K562 (cell line): ENCODE data around the gene CDC14A. TPM values are rescaled to one million over a fixed set of nuclear protein-coding genes. Genes with fewer than 3 reads are reported as not detected.

Experiments
- ATF7 ChIP-seq: fragments of 450-650 bp; IDR thresholded peaks from 2 replicates; pipeline ENCODE4 v1.7.1; 2014; ENCODE audit warnings: mild to moderate bottlenecking, moderate library complexity
- BCOR ChIP-seq: fragments of 450-650 bp; IDR thresholded peaks from 2 replicates; pipeline ENCODE4 v1.6.1; 2016
- CBX5 ChIP-seq: IDR thresholded peaks from 2 replicates; pipeline ENCODE4 v1.6.1; 2014; ENCODE audit warnings: low read depth, borderline replicate concordance
- DIDO1 ChIP-seq: fragments of 450-650 bp; IDR thresholded peaks from 2 replicates; pipeline ENCODE4 v1.6.1; 2016; ENCODE audit warnings: low read depth, missing biosample characterization, missing genetic modification characterization
- FOXA3 ChIP-seq, 2 experiments: fragments of 450-650 bp in 1 of 2; sonication (generic) in 1 of 2; formaldehyde crosslinking; IDR thresholded peaks in 1 of 2; conservative IDR thresholded peaks in 1 of 2; 2 replicates each; pipeline versions ENCODE4 v1.4.0 to v1.8.0; 2020 to 2022; ENCODE audit warnings: mild to moderate bottlenecking in 2 of 2, missing genetic modification reagents in 1 of 2
- FOXJ2 ChIP-seq: fragments of 200-800 bp; sonication (Bioruptor generic); IDR thresholded peaks from 2 replicates; pipeline ENCODE4 v1.6.1; 2016; ENCODE audit warnings: missing genetic modification characterization, missing compliant biosample characterization
- L3MBTL2 ChIP-seq: fragments of 450-650 bp; IDR thresholded peaks from 2 replicates; pipeline ENCODE4 v1.6.1; 2016; ENCODE audit warnings: mild to moderate bottlenecking, moderate library complexity
- MAFG ChIP-seq: fragments of 450-650 bp; conservative IDR thresholded peaks from 2 replicates; pipeline ENCODE4 v1.6.1; 2016; ENCODE audit warnings: missing genetic modification characterization, missing compliant biosample characterization
- NRF1 ChIP-seq, 2 experiments: fragments of 450-650 bp; IDR thresholded peaks in 1 of 2; conservative IDR thresholded peaks in 1 of 2; 2 replicates each; pipeline ENCODE4 v1.6.1; 2014; ENCODE audit warnings: mild to moderate bottlenecking in 2 of 2
- PHB ChIP-seq: fragments of 250-450 bp; sonication (Bioruptor Pico); IDR thresholded peaks from 2 replicates; pipeline ENCODE4 v1.5.0; 2021
- POLR2H ChIP-seq: IDR thresholded peaks from 2 replicates; pipeline ENCODE4 v1.6.1; 2016; ENCODE audit warnings: missing genetic modification characterization, low read depth, mild to moderate bottlenecking, control low read depth, missing compliant biosample characterization, moderate library complexity
- RAD51 ChIP-seq: fragments of 450-650 bp; IDR thresholded peaks from 2 replicates; pipeline ENCODE4 v1.7.1; 2016; ENCODE audit warnings: low read depth, mild to moderate bottlenecking, borderline replicate concordance
- RBM25 ChIP-seq: fragments of 200-400 bp; formaldehyde crosslinking; IDR thresholded peaks from 2 replicates; pipeline ENCODE4 v1.6.1; 2018; ENCODE audit warnings: low read length, low read depth, moderate library complexity; ENCODE audit not compliant: severe bottlenecking
- SMARCC2 ChIP-seq: fragments of 450-650 bp; IDR thresholded peaks from 2 replicates; pipeline ENCODE4 v1.6.1; 2017; ENCODE audit warnings: antibody characterized with exemption, moderate library complexity, mild to moderate bottlenecking, low read depth
- TAL1 ChIP-seq: fragments of 450-650 bp; IDR thresholded peaks from 2 replicates; pipeline ENCODE4 v1.6.1; 2016; ENCODE audit warnings: mild to moderate bottlenecking
- TRIM24 ChIP-seq, 2 experiments: fragments of 450-650 bp; IDR thresholded peaks; 2 replicates each; pipeline ENCODE4 v1.6.1; 2016
- ZBTB7A ChIP-seq: IDR thresholded peaks from 2 replicates; pipeline ENCODE4 v1.6.1; 2011; ENCODE audit warnings: low read depth, mild to moderate bottlenecking, low read length, moderate library complexity, borderline replicate concordance; ENCODE audit not compliant: control insufficient read depth
- ZEB2 ChIP-seq: fragments of 450-650 bp; IDR thresholded peaks from 2 replicates; pipeline ENCODE4 v1.6.1; 2016
- ZNF175 ChIP-seq: fragments of 200-800 bp; sonication (Bioruptor generic); IDR thresholded peaks from 2 replicates; pipeline ENCODE4 v1.6.1; 2016; ENCODE audit warnings: low read depth, mild to moderate bottlenecking, missing genetic modification characterization, missing compliant biosample characterization
- ZNF316 ChIP-seq: fragments of 450-650 bp; IDR thresholded peaks from 2 replicates; pipeline ENCODE4 v1.6.1; 2016
- ZNF76 ChIP-seq: fragments of 250-450 bp; sonication (Bioruptor Pico); IDR thresholded peaks from 2 replicates; pipeline ENCODE4 v1.4.0; 2020; ENCODE audit warnings: mild to moderate bottlenecking, moderate library complexity, borderline replicate concordance
- ZNF766 ChIP-seq: fragments of 200-800 bp; sonication (Bioruptor generic); conservative IDR thresholded peaks from 2 replicates; pipeline ENCODE4 v1.6.1; 2016; ENCODE audit warnings: missing genetic modification characterization, missing compliant biosample characterization
- polyA plus RNA-seq, 8 experiments: library from polyadenylated mRNA; depleted of rRNA in 4 of 8; stranded (reverse) in 5 of 8; unstranded in 3 of 8; fragments of >200 nt; fragmentation: Nextera tagmentation in 2 of 8; fragmentation: Illumina TruSeq in 1 of 8; extraction: Ambion mirVana in 2 of 8; extraction: Trizol in 1 of 8; gene quantifications; 2 replicates each; pipeline versions ENCODE4 v1.2.1 to v1.2.3, GENCODE V29; 2011 to 2014; ENCODE audit warnings: inconsistent platforms in 1 of 8, missing spikeins in 1 of 8
- total RNA-seq, 7 experiments: library from RNA; depleted of rRNA in 6 of 7; stranded (reverse); fragments of >200 nt in 6 of 7; fragmentation: Illumina TruSeq in 2 of 7; extraction: Trizol in 2 of 7; gene quantifications; 2 replicates each; pipeline versions ENCODE4 v1.2.1 to v1.2.3, GENCODE V29; 2011 to 2021; ENCODE audit warnings: low replicate concordance in 1 of 7
- TF ChIP-seq, protein P1 (sequence below), 2 experiments: fragments of 150-350 bp in 1 of 2; IDR thresholded peaks; 2 replicates each; pipeline ENCODE4 v1.6.1; 2012 to 2016; ENCODE audit warnings: low read depth in 2 of 2, low read length in 2 of 2, mild to moderate bottlenecking in 1 of 2, moderate library complexity in 1 of 2
- TF ChIP-seq, protein P2 (sequence below), 2 experiments: fragments of 450-650 bp in 1 of 2; sonication (generic) in 1 of 2; formaldehyde crosslinking in 1 of 2; IDR thresholded peaks in 1 of 2; conservative IDR thresholded peaks in 1 of 2; 2 replicates each; pipeline versions ENCODE4 v1.6.1 to v1.8.1; 2016 to 2023; ENCODE audit warnings: mild to moderate bottlenecking in 2 of 2, moderate library complexity in 2 of 2, inconsistent platforms in 1 of 2, missing genetic modification reagents in 1 of 2
- TF ChIP-seq, protein P3 (sequence below): fragments of 450-650 bp; conservative IDR thresholded peaks from 2 replicates; pipeline ENCODE4 v1.6.1; 2016; ENCODE audit warnings: missing genetic modification characterization, low read depth, mild to moderate bottlenecking, missing compliant biosample characterization, moderate library complexity

Gene CDC14A
- total and polyA plus RNA-seq, 9 of the 15 experiments (the other 6 are each of a cell fraction or from before 2014, with no cell fraction given): 17.0 to 74.3 (median 33.4) TPM

DNA sequence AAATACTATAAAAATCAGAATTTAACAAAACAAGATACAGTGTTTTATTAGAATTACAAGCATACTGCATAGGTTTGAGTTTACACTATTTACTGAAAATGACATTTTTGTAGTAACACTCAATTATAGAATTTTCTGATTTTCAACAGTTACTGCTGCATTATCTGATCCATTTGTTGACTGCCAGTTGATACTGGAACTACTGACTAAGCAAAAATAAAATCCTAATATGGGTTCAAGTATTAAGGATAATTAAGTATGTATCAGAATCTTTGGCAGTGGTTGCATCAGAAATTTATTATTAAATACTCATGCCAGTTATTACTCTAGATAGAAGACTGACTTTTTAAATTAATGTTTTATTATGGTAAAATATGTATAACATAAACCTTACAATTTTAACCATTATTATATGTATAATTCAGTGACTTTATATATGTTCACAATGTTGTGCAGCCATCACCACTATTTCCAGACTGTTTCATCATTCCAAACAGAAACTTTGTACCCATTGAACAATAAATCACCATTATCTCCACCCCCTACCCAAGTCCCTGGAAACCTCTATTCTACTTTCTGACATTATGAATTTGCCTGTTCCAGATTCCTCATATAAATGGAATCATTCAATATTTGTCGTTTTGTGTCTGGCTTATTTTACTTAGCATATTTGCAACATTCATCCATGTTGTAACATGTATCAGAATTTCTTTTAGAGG, 127.5 kb downstream of the CDC14A start (continued):
- TF ChIP-seq ATF7 (no peak), ZNF766 (0 out of 2 replicates have a peak, but pooled peaks have one; percentile 19), BCOR (no peak), FOXJ2 (tag) (no peak), ZBTB7A (no peak), FOXA3 (CRISPR knock-in tag; conservative IDR thresholded peaks at IDR 0.05 in 1 of 2, IDR thresholded peaks at IDR 0.05 in 1 of 2) (no peak), SMARCC2 (no peak), DIDO1 (tag) (no peak), ZNF175 (CRISPR knock-in tag) (0 out of 2 replicates have a peak, but pooled peaks have one; percentile 65), ZNF76 (no peak), ZEB2 (no peak), RBM25 (no peak), NRF1 (conservative IDR thresholded peaks at IDR 0.05 in 1 of 2, IDR thresholded peaks at IDR 0.05 in 1 of 2) (no peak), PHB (no peak), TAL1 (no peak), RAD51 (no peak), ZNF316 (peak; percentile 75), MAFG (tag) (peak; percentile 52), POLR2H (tag) (peak; percentile 68), CBX5 (no peak), L3MBTL2 (no peak), TRIM24 (IDR thresholded peaks at IDR 0.05) (peak in 1 of 2 experiments; percentile 42; a peak in 1 of 4 replicates)
- TF ChIP-seq, protein P1, sequence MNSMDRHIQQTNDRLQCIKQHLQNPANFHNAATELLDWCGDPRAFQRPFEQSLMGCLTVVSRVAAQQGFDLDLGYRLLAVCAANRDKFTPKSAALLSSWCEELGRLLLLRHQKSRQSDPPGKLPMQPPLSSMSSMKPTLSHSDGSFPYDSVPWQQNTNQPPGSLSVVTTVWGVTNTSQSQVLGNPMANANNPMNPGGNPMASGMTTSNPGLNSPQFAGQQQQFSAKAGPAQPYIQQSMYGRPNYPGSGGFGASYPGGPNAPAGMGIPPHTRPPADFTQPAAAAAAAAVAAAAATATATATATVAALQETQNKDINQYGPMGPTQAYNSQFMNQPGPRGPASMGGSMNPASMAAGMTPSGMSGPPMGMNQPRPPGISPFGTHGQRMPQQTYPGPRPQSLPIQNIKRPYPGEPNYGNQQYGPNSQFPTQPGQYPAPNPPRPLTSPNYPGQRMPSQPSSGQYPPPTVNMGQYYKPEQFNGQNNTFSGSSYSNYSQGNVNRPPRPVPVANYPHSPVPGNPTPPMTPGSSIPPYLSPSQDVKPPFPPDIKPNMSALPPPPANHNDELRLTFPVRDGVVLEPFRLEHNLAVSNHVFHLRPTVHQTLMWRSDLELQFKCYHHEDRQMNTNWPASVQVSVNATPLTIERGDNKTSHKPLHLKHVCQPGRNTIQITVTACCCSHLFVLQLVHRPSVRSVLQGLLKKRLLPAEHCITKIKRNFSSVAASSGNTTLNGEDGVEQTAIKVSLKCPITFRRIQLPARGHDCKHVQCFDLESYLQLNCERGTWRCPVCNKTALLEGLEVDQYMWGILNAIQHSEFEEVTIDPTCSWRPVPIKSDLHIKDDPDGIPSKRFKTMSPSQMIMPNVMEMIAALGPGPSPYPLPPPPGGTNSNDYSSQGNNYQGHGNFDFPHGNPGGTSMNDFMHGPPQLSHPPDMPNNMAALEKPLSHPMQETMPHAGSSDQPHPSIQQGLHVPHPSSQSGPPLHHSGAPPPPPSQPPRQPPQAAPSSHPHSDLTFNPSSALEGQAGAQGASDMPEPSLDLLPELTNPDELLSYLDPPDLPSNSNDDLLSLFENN (IDR thresholded peaks at IDR 0.05; ENCODE audit: low read depth in 2 of 2, low read length in 2 of 2): no peak
- TF ChIP-seq, protein P2, sequence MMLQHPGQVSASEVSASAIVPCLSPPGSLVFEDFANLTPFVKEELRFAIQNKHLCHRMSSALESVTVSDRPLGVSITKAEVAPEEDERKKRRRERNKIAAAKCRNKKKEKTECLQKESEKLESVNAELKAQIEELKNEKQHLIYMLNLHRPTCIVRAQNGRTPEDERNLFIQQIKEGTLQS (IDR thresholded peaks at IDR 0.05): peak; percentile 50; the same call in 1 of the 2 replicates
- TF ChIP-seq, protein P2 (CRISPR knock-in tag; conservative IDR thresholded peaks at IDR 0.05): no peak
- TF ChIP-seq, protein P3, sequence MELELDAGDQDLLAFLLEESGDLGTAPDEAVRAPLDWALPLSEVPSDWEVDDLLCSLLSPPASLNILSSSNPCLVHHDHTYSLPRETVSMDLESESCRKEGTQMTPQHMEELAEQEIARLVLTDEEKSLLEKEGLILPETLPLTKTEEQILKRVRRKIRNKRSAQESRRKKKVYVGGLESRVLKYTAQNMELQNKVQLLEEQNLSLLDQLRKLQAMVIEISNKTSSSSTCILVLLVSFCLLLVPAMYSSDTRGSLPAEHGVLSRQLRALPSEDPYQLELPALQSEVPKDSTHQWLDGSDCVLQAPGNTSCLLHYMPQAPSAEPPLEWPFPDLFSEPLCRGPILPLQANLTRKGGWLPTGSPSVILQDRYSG (tag): no peak
